ENCODE results near the gene FIBP.

The FIBP gene

DNA sequence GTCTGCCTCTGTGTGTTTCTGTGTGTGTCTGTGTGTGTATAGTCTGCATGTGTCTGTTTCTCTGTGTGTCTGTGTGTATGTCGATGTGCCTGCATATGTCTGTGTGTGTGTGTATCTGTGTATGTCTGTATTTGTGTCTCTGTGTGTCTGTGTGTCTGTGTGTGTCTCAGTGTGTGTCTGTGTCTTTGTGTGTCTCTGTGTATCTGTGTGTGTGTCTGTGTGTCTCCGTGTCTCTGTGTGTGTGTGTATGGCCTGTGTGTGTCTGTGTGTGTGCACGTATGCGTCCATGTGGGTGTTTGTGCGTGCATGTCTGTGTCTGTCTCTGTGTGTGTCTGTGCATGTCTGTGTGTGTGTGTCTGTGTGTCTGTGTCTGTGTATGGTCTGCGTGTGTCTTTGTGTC, 54.1 kb downstream of the FIBP start:
- DNase-seq = no peak
